RWPE1 (cell line): ENCODE measurements around the gene CA12.
A peak's percentile ranks its signal among the peaks of the same experiment; 100 is the strongest.

Experiments used
- CTCF ChIA-PET: fragments of 350-600 bp; sonication (Branson Sonifier 250); formaldehyde crosslinking; extraction: SDS; loops from one replicate; lab custom pipeline; 2021; lab: Yijun Ruan, JAX
- POLR2A ChIA-PET: fragments of 400-600 bp; formaldehyde crosslinking; extraction: SDS; loops from one replicate; lab custom pipeline; 2020; ENCODE audit warnings: antibody characterized with exemption; ENCODE audit not compliant: low non-redundant PET; lab: Yijun Ruan, JAX
- DNase-seq: peaks from one replicate; pipeline ENCODE4 v3.0.0; 2012; ENCODE audit warnings: low spot score
- H3K27ac ChIP-seq: fragments of 450-650 bp; 2 replicates; pipeline ENCODE4 v1.5.1; 2017
- CTCF ChIP-seq: fragments of 450-650 bp; conservative IDR thresholded peaks from 2 replicates; pipeline ENCODE4 v1.5.1; 2017; ENCODE audit warnings: low read depth, mild to moderate bottlenecking

The CA12 gene

DNA sequence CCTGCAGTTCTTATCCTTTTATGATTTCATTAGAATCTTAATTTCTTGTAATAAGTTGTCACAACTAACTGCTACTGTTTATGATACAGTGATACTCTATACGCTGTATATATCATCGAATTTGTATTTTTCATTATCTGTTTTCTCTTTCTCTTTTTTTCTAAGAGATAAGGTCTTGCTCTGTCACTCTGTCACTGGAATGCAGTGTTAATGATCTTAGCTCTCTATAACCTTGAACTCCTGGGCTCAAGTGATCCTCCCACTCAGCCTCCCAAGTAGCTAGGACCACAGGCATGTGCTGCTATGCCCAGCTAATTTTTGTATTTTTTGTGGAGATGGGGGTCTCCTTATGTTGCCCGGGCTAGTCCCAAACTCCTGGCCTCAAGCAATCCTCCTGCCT lies 89.4 kb downstream of the CA12 start:
- no peak for DNase-seq
- TF ChIP-seq CTCF = no peak
- POLR2A ChIA-PET = interaction anchor here (0.5 kb wide), 1 partner anchor 14 kb away, joined by 3 read pairs; no protein-coding TSS in a partner anchor
- H3K27ac ChIP-seq = no peak overlapping the region
- CTCF ChIA-PET = interaction anchor here (0.9 to 1.1 kb wide), 3 partner anchors 111 to 352 kb away, joined by 3 read pairs; partner anchors contain the start of gene USP3

- H3K27ac ChIP-seq = no peak overlapping the region
- POLR2A ChIA-PET = interaction anchor here (0.5 kb wide), 1 partner anchor 15 kb away, joined by 3 read pairs; no protein-coding TSS in a partner anchor
- CTCF ChIA-PET = interaction anchor here (0.9 to 3.7 kb wide), 4 partner anchors 111 to 308 kb away, joined by 3 to 23 read pairs (median 3); partner anchors contain the start of gene USP3
- DNase-seq = no peak
- no peak for TF ChIP-seq CTCF
These were observed 90.1 kb downstream of the CA12 start for GRCh38 chr15:63291507-63291906.

DNA sequence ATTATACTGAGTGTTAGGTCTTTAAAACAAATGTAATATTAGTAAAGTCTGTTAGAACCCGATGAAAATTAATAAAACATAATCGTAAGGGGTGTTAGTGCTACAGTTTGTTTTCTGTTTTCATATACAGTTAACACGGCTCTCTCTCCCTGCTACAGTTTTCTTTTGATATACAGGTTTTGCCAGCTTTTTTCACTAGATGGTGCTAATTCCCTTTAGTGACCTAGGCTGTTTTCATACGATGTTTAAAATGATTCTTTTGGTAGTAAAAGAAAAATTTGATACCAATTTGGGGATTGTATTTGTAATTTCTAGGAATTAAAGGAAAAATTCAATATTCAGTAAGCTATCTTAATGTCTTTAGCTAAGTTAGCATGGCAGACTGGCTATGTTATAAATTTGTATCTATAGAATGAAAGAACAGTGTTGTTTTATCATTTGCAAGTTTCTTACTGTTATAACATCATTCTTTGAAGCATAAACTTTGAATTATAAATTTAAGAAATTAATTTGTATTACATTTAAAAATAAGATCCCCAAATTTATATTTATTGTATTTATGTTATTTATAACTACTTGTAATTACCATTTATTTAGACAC lies 92.8 kb downstream of the CA12 start:
- TF ChIP-seq CTCF = peak; percentile 92
- DNase-seq = peak; percentile 82
- ChIA-PET CTCF (interaction anchor here (0.5 to 3.7 kb wide), 15 partner anchors 11 to 503 kb away, joined by 3 to 23 read pairs (median 4); partner anchors contain the start of gene APH1B), POLR2A (no interaction called here)
- H3K27ac ChIP-seq = no peak overlapping the region

- ChIA-PET POLR2A (no interaction called here), CTCF (interaction anchor here (0.5 to 3.7 kb wide), 12 partner anchors 18 to 502 kb away, joined by 3 to 23 read pairs (median 4); no protein-coding TSS in a partner anchor)
- DNase-seq = no peak
- no peak for TF ChIP-seq CTCF
- H3K27ac ChIP-seq = no peak overlapping the region
These were observed 93.3 kb downstream of the CA12 start for GRCh38 chr15:63288342-63288741.

- DNase-seq = no peak
- CTCF ChIA-PET = interaction anchor here (0.8 kb wide), 1 partner anchor 116 kb away, joined by 4 read pairs; no protein-coding TSS in a partner anchor
- no peak overlapping the region for H3K27ac ChIP-seq
- no peak for TF ChIP-seq CTCF
- POLR2A ChIA-PET = no interaction called here
These were observed 94.5 kb downstream of the CA12 start for GRCh38 chr15:63287109-63287508.

- POLR2A ChIA-PET = no interaction called here
These were observed 97.3 kb downstream of the CA12 start for GRCh38 chr15:63284335-63284734.

More at GRCh38 chr15:63284335-63284734, 97.3 kb downstream of the CA12 start:
- DNase-seq = no peak
- H3K27ac ChIP-seq = no peak overlapping the region
- no peak for TF ChIP-seq CTCF
- CTCF ChIA-PET = interaction anchor here (0.6 kb wide), 1 partner anchor 93 kb away, joined by 3 read pairs; no protein-coding TSS in a partner anchor
